ENCODE measurements around the gene TPPP.
"Not testable (repeated sequence)": the region's sequence is repeated elsewhere in the genome, so short reads cannot be mapped to it uniquely, and the experiment has no call there.

The TPPP gene

GRCh38 chr5:638501-639252 is 54.5 kb downstream of the TPPP start:
- no peak for FAIRE-seq
- no peak for TF ChIP-seq CTCF (IDR thresholded peaks at IDR 0.05; ENCODE audit: insufficient read depth, missing control alignments)
- DNase-seq (ENCODE audit: insufficient read length, low spot score), result no peak

DNA sequence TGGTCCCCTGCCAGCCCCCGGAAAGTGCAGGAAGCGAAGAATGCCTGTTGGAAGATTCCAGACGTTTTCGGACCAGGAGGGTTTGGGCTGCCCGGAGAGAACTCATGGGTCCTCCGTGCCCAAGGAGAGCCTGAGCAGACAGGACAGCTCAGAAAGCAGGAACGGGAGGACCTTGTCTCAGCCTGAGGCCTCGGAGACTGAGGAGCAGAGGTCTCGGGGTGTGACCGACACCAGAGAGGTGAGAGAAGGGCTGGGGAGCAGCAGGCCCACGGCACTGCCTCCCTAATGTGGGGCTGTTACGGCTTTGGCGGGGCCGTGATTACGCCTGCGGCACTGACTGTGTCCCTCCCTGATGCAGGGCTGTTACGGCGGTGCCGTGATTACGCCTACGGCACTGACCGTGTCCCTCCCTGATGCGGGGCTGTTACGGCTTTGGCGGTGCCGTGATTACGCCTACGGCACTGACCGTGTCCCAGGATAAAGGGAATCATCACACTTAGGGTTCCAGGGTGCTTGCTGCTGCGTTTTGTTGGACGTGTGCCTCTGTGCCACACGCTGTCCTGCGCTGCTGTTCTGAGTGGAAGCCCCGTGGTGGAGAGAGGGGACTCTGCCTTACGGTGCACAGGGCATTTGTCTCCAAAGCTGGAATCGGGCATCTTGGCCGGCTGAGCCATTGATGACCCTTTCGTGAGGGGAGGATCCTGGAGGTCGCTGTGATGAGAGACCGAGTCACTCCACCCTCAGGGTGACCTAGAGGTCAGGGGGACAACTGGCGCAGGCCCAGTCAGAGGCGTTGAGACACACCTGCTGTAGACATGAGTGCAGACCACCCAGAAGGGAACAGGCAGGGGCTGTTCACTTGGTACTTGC is 55.3 kb downstream of the TPPP start:
- no peak for DNase-seq (ENCODE audit: insufficient read length, low spot score)

GRCh38 chr5:636951-637350 is 56.2 kb downstream of the TPPP start:
- TF ChIP-seq CTCF (IDR thresholded peaks at IDR 0.05; ENCODE audit: insufficient read depth, missing control alignments), result no peak
- DNase-seq (ENCODE audit: insufficient read length, low spot score) (no peak), FAIRE-seq (no peak)

More for the DNA sequence above, 55.3 kb downstream of the TPPP start:
- TF ChIP-seq CTCF (IDR thresholded peaks at IDR 0.05; ENCODE audit: insufficient read depth, missing control alignments), result no peak
- no peak for FAIRE-seq

- no peak for TF ChIP-seq CTCF (IDR thresholded peaks at IDR 0.05; ENCODE audit: insufficient read depth, missing control alignments)
- FAIRE-seq (no peak), DNase-seq (ENCODE audit: insufficient read length, low spot score) (no peak)
Measured at GRCh38 chr5:635306-636055, 57.7 kb downstream of the TPPP start.

DNA sequence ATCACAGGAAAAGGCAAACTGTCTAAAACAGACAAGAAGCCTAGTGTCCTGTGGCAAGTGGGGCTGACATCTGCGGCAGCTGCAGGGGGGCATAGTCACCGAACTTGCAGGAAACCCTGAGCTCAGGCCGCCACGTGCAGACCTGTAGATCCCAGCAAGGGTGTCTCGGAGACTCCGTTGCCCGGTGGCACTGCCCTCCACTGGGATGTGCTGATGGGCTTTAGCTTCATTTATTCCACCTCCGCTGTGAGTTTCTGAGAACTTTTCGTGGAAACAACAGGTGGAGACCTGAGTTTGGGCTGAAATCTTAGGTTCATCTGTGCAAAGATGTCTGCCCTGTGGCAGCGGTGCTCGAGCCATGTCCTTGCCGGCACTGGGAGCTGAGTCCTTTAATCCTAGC is 59.0 kb downstream of the TPPP start:
- DNase-seq (ENCODE audit: insufficient read length, low spot score), result no peak
- TF ChIP-seq CTCF (IDR thresholded peaks at IDR 0.05; ENCODE audit: insufficient read depth, missing control alignments), result no peak
- FAIRE-seq, result no peak

- no peak for TF ChIP-seq CTCF (IDR thresholded peaks at IDR 0.05; ENCODE audit: insufficient read depth, missing control alignments)
- DNase-seq (ENCODE audit: insufficient read length, low spot score) (no peak), FAIRE-seq (no peak)
Measured at GRCh38 chr5:633501-633955, 59.6 kb downstream of the TPPP start.

GRCh38 chr5:628351-629205 is 64.6 kb downstream of the TPPP start:
- DNase-seq (ENCODE audit: insufficient read length, low spot score); FAIRE-seq: not testable (repeated sequence)

All from D721Med (cell line).